H1 (cell line): ENCODE measurements around the gene ATAD3B. TPM values are rescaled to one million over a fixed set of nuclear protein-coding genes. Genes with fewer than 3 reads are reported as not detected.

Source experiments
- CTCF ChIA-PET: fragments of 300-600 bp; sonication (Branson Sonifier 250); formaldehyde crosslinking; loops from one replicate; lab custom pipeline; 2021; ENCODE audit not compliant: partially characterized antibody; lab: Charles Lee
- POLR2A ChIA-PET: fragments of 300-600 bp; sonication (Branson Sonifier 250); formaldehyde crosslinking; loops from one replicate; lab custom pipeline; 2021; ENCODE audit warnings: inconsistent platforms; ENCODE audit not compliant: partially characterized antibody; lab: Charles Lee
- DNase-seq, 2 experiments: peaks; one replicate each; pipeline versions ENCODE4 v3.0.0 to v3.0.0-alpha.2; 2010 to 2022; ENCODE audit warnings: low spot score in 2 of 2, low read depth in 1 of 2, mixed read lengths in 1 of 2
- FAIRE-seq: peaks from 2 replicates; lab custom pipeline; 2011; peaks lifted over from hg19 to GRCh38; lab: Jason Lieb, UNC
- H2AFZ ChIP-seq: 2 replicates; pipeline ENCODE4 v1.8.1; 2012; ENCODE audit warnings: low read length, inconsistent platforms
- H2AK5ac ChIP-seq: 2 replicates; pipeline ENCODE4 v1.6.1; 2013; ENCODE audit warnings: low read depth, low read length
- H2BK120ac ChIP-seq: replicated peaks from 2 replicates; pipeline ENCODE3; 2013; ENCODE audit warnings: low read depth, low read length, inconsistent platforms
- H2BK12ac ChIP-seq: 2 replicates; pipeline ENCODE4 v1.6.1; 2013; ENCODE audit warnings: low read depth, low read length
- H2BK15ac ChIP-seq: 2 replicates; pipeline ENCODE4 v1.6.1; 2013; ENCODE audit warnings: low read length
- H2BK20ac ChIP-seq: 2 replicates; pipeline ENCODE4 v1.6.1; 2013; ENCODE audit warnings: low read length
- H2BK5ac ChIP-seq: 2 replicates; pipeline ENCODE4 v1.6.1; 2013; ENCODE audit warnings: low read depth, low read length
- H3K14ac ChIP-seq: 2 replicates; pipeline ENCODE4 v1.6.1; 2013; ENCODE audit warnings: inconsistent platforms; ENCODE audit not compliant: insufficient read length
- H3K18ac ChIP-seq: 2 replicates; pipeline ENCODE4 v1.6.1; 2013; ENCODE audit warnings: low read length; ENCODE audit errors: extremely low read depth
- H3K23ac ChIP-seq: 2 replicates; pipeline ENCODE4 v1.6.1; 2013; ENCODE audit warnings: inconsistent platforms; ENCODE audit not compliant: insufficient read length
- H3K23me2 ChIP-seq: 2 replicates; pipeline ENCODE4 v1.6.1; 2013; ENCODE audit warnings: low read depth, low read length
- H3K27ac ChIP-seq: 2 replicates; pipeline ENCODE4 v1.6.1; 2011; ENCODE audit warnings: low read depth, low read length, inconsistent platforms
- H3K27me3 ChIP-seq, 4 experiments: replicated peaks in 1 of 4; 1 replicate in 1 of 4; 2 replicates in 3 of 4; pipeline versions ENCODE4 v1.6.1 to v1.8.1; 2011 to 2013; ENCODE audit warnings: low read length in 3 of 4, mild to moderate bottlenecking in 3 of 4, inconsistent platforms in 2 of 4, mixed read lengths in 2 of 4, moderate library complexity in 1 of 4; ENCODE audit not compliant: control insufficient read depth in 3 of 4, insufficient read depth in 3 of 4; ENCODE audit errors: extremely low read depth in 1 of 4
- H3K36me3 ChIP-seq, 4 experiments: 2 replicates each; pipeline versions ENCODE4 v1.6.1 to v1.8.1; 2011 to 2013; ENCODE audit warnings: mild to moderate bottlenecking in 4 of 4, low read length in 3 of 4, moderate library complexity in 2 of 4, control low read depth in 1 of 4, inconsistent platforms in 1 of 4; ENCODE audit not compliant: insufficient read depth in 4 of 4, control insufficient read depth in 2 of 4
- H3K4ac ChIP-seq: replicated peaks from 2 replicates; pipeline ENCODE3; 2013; ENCODE audit warnings: low read length, low read depth, mixed read lengths, inconsistent platforms; ENCODE audit not compliant: insufficient read length
- H3K4me1 ChIP-seq, 4 experiments: replicated peaks in 1 of 4; 1 replicate in 1 of 4; 2 replicates in 3 of 4; pipeline versions ENCODE4 v1.6.1 to v1.8.1; 2011 to 2013; ENCODE audit warnings: low read length in 3 of 4, inconsistent platforms in 2 of 4, mixed read lengths in 1 of 4; ENCODE audit not compliant: insufficient read depth in 4 of 4, control insufficient read depth in 3 of 4
- H3K4me2 ChIP-seq, 2 experiments: 2 replicates each; pipeline versions ENCODE4 v1.6.1 to v1.8.1; 2011 to 2013; ENCODE audit warnings: low read depth in 2 of 2, low read length in 2 of 2, control low read depth in 1 of 2, inconsistent platforms in 1 of 2, mild to moderate bottlenecking in 1 of 2; ENCODE audit not compliant: insufficient read depth in 1 of 2
- H3K4me3 ChIP-seq, 4 experiments: fragments of 200-600, 300-600 bp in 1 of 4; sonication (generic), shearing (Covaris generic), sonication (Bioruptor Twin) in 1 of 4; 2 replicates each; pipeline versions ENCODE4 v1.5.1 to v1.8.1; 2011 to 2016; ENCODE audit warnings: low read length in 4 of 4, low read depth in 3 of 4, control low read depth in 2 of 4, inconsistent platforms in 2 of 4, mild to moderate bottlenecking in 2 of 4, mixed read lengths in 1 of 4, moderate library complexity in 1 of 4; ENCODE audit not compliant: insufficient read depth in 2 of 4; ENCODE audit errors: extremely low read depth in 1 of 4
- H3K56ac ChIP-seq: replicated peaks from 2 replicates; pipeline ENCODE3; 2013; ENCODE audit warnings: low read depth, mild to moderate bottlenecking, mixed read lengths, low read length, inconsistent platforms; ENCODE audit not compliant: insufficient read length
- H3K79me1 ChIP-seq: 2 replicates; pipeline ENCODE4 v1.6.1; 2013; ENCODE audit warnings: low read depth, low read length, control low read depth
- H3K79me2 ChIP-seq, 2 experiments: 2 replicates each; pipeline versions ENCODE4 v1.6.1 to v1.8.1; 2012 to 2013; ENCODE audit warnings: low read length in 2 of 2, mild to moderate bottlenecking in 2 of 2, inconsistent platforms in 1 of 2; ENCODE audit not compliant: insufficient read depth in 2 of 2, control insufficient read depth in 1 of 2
- H3K9ac ChIP-seq, 4 experiments: replicated peaks in 1 of 4; 1 replicate in 1 of 4; 2 replicates in 3 of 4; pipeline versions ENCODE4 v1.6.1 to v1.8.1; 2011 to 2013; ENCODE audit warnings: low read depth in 3 of 4, low read length in 3 of 4, control low read depth in 2 of 4, mild to moderate bottlenecking in 2 of 4, moderate library complexity in 2 of 4, inconsistent platforms in 1 of 4; ENCODE audit errors: extremely low read depth in 1 of 4
- H3K9me3 ChIP-seq, 2 experiments: 2 replicates each; pipeline versions ENCODE4 v1.6.1 to v1.8.1; 2012 to 2013; ENCODE audit warnings: mild to moderate bottlenecking in 2 of 2, moderate library complexity in 2 of 2, control low read depth in 1 of 2, inconsistent platforms in 1 of 2, low read depth in 1 of 2, low read length in 1 of 2, mixed read lengths in 1 of 2; ENCODE audit not compliant: insufficient read depth in 2 of 2
- H4K20me1 ChIP-seq, 2 experiments: replicated peaks in 1 of 2; 2 replicates each; pipeline versions ENCODE3 to v1.8.1; 2011 to 2013; ENCODE audit warnings: inconsistent platforms in 2 of 2, low read length in 2 of 2, mild to moderate bottlenecking in 1 of 2; ENCODE audit not compliant: insufficient read depth in 2 of 2, control insufficient read depth in 1 of 2
- H4K5ac ChIP-seq: 2 replicates; pipeline ENCODE4 v1.6.1; 2013; ENCODE audit warnings: low read length, low read depth, mixed read lengths, inconsistent platforms; ENCODE audit not compliant: insufficient read length
- H4K8ac ChIP-seq: 2 replicates; pipeline ENCODE4 v1.8.0; 2013; ENCODE audit warnings: mild to moderate bottlenecking, moderate library complexity, low read length, inconsistent platforms; ENCODE audit not compliant: insufficient read depth; ENCODE audit errors: extremely low read depth
- H4K91ac ChIP-seq: replicated peaks from 2 replicates; pipeline ENCODE3; 2013; ENCODE audit warnings: low read length, mixed read lengths, inconsistent platforms; ENCODE audit not compliant: insufficient read length
- BRCA1 ChIP-seq: IDR thresholded peaks from 2 replicates; pipeline ENCODE4 v1.6.1; 2012; ENCODE audit warnings: low read depth, low read length, improper control_type of control experiment
- GABPA ChIP-seq: IDR thresholded peaks from 2 replicates; pipeline ENCODE4 v1.6.1; 2011; ENCODE audit warnings: mild to moderate bottlenecking, low read length, moderate library complexity, borderline replicate concordance; ENCODE audit not compliant: insufficient read depth
- SRF ChIP-seq: IDR thresholded peaks from 2 replicates; pipeline ENCODE4 v1.6.1; 2011; ENCODE audit warnings: mild to moderate bottlenecking, low read depth, low read length, moderate library complexity
- whole genome bisulfite sequencing, 2 experiments: shearing (Covaris generic) in 1 of 2; methylation state at CpG; one replicate each; pipeline versions ENCODE4 v1.1.6 to v1.1.7; 2013 to 2015; ENCODE audit warnings: low lambda C conversion rate in 2 of 2, mixed read lengths in 2 of 2, inconsistent platforms in 1 of 2, low coverage in 1 of 2, missing lambda C conversion rate in 1 of 2; ENCODE audit not compliant: insufficient replicate concordance in 2 of 2, insufficient coverage in 1 of 2, insufficient read length in 1 of 2; ENCODE audit errors: extremely low coverage in 1 of 2, missing lambda C conversion rate in 1 of 2; 5-methylcytosine and 5-hydroxymethylcytosine counted together
- polyA plus RNA-seq, 7 experiments: library from polyadenylated mRNA; depleted of rRNA in 3 of 7; stranded (reverse) in 5 of 7; unstranded in 2 of 7; fragments of >200 nt in 5 of 7; fragments of 200-250 nt in 2 of 7; gene quantifications; 1 replicate in 5 of 7; 2 replicates in 1 of 7; 4 replicates in 1 of 7; pipeline versions ENCODE4 v1.2.1 to v1.2.3, GENCODE V29; 2011 to 2013; ENCODE audit warnings: missing spikeins in 2 of 7, mixed read lengths in 2 of 7
- total RNA-seq: library from RNA; stranded (reverse); fragmentation: NEBNext Ultra II Directional; extraction: Animal tissue kit (Norgen Biotek cat#: 25700); gene quantifications from 2 replicates; pipeline ENCODE4 v1.2.1, GENCODE V29; 2021

The ATAD3B gene
- total and polyA plus RNA-seq, 2 of the 8 experiments (the other 6 are each of a cell fraction or from before 2014, with no cell fraction given): 31.3 to 63.0 TPM

DNA sequence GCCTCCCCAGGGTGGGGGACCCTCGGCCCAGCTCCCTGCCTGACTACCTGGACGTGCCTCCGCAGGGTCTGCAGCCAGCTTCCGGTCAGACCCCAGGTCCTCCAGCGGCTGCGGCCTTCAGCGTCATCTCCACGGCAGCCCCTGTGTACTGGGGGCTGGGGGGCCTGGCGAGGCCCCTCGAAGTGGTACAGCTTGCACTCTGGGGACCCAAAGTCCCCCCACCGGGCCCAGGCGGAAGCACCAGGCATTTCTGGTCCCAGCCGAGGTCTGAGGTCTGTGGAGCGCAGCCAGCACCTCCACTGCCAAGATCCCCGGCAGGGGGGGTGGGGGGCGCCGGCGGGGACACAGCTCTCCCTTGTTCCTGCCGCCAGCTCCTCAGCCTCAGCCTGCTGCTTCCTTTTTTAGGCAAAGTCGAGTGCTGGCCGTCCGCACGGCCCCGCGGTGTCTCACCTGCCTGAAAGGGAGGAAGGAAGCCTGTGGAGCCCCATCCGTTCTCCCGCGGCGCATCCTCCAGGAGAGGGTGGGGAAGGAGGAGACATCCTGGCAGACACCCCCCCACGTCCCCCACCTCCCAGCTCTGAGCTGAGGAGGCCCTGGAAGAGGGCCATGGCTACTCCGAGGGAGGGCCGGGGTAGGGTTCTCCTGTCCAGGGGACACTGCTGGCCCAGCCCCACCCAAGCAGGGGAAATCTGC is 37.3 kb upstream of the ATAD3B start:
- H2AK5ac ChIP-seq: no peak overlapping the region
- H4K5ac ChIP-seq: no peak overlapping the region
- peak overlapping the region; percentile 57 for H4K8ac ChIP-seq
- peak overlapping the region; percentile 100 for H3K4ac ChIP-seq
- H2BK12ac ChIP-seq: peak overlapping the region; percentile 96; the same call in 1 of the 2 replicates
- peaks cover 0 to 3% (median 0%) of the 10 kb centered on the region in 4 experiments; a peak in 2 of 7 replicates for H3K27me3 ChIP-seq
- H3K27ac ChIP-seq: peak overlapping the region; percentile 59; the same call in 1 of the 2 replicates
- H3K9ac ChIP-seq: peak overlapping the region in 1 of 4 experiments; percentile 12; a peak in 2 of 7 replicates
- H3K18ac ChIP-seq: peak overlapping the region; percentile 86
- peak overlapping the region; percentile 99 for H4K91ac ChIP-seq
- peak overlapping the region; percentile 95; the same call in 1 of the 2 replicates for H2BK5ac ChIP-seq
- peak in 1 of 2 experiments; percentile 83 for DNase-seq
- TF ChIP-seq SRF: peak; percentile 90
- TF ChIP-seq BRCA1: no peak
- 0 out of 2 replicates have a peak, but pooled peaks have one; percentile 7 for TF ChIP-seq GABPA
- H3K4me3 ChIP-seq: peak overlapping the region in 3 of 4 experiments; percentile 17 to 72 (median 21); a peak in 6 of 8 replicates
- ChIA-PET POLR2A (interaction anchor here (1.1 to 22.9 kb wide), 12 partner anchors 12 to 105 kb away, joined by 3 to 515 read pairs (median 4); partner anchors contain the start of genes ANKRD65, CCNL2 and MRPL20), CTCF (interaction anchor here (0.8 to 2.1 kb wide), 10 partner anchors 13 to 116 kb away, joined by 3 to 9 read pairs (median 4); partner anchors contain the start of gene ANKRD65)
- peak overlapping the region; percentile 92; the same call in 1 of the 2 replicates for H2BK15ac ChIP-seq
- no peaks in the 10 kb centered on the region for H3K9me3 ChIP-seq
- H3K23me2 ChIP-seq: peaks cover 18% of the 10 kb centered on the region; the same call in 1 of the 2 replicates
- peak overlapping the region; percentile 90; the same call in 1 of the 2 replicates for H2BK20ac ChIP-seq
- H3K14ac ChIP-seq: no peak overlapping the region
- H2BK120ac ChIP-seq: no peak overlapping the region
- peaks cover 0 to 8% of the 10 kb centered on the region in 2 experiments; a peak in 1 of 4 replicates for H3K79me2 ChIP-seq
- H3K4me1 ChIP-seq: peaks cover 0 to 59% (median 42%) of the 10 kb centered on the region in 4 experiments; a peak in 6 of 7 replicates
- H3K4me2 ChIP-seq: peak overlapping the region; percentile 54 to 94
- no peak overlapping the region for H3K56ac ChIP-seq
- 23% methylated on average over 23 of the region's 32 CpGs; no CpG with 5 or more reads in 1 of the 2 experiments for WGBS, 2 experiments
- H3K79me1 ChIP-seq: no peaks in the 10 kb centered on the region
- H3K36me3 ChIP-seq: peaks cover 0 to 5% (median 0%) of the 10 kb centered on the region in 4 experiments; a peak in 1 of 8 replicates
- no peak overlapping the region for H2AFZ ChIP-seq
- H3K23ac ChIP-seq: no peak overlapping the region
- peaks cover 4 to 7% of the 10 kb centered on the region in 2 experiments for H4K20me1 ChIP-seq
- no peak for FAIRE-seq
